LNCaP clone FGC (cell line): Measurements from ENCODE around the gene ASXL3.

Experiments
- DNase-seq: peaks from one replicate; pipeline ENCODE4 v3.0.0-alpha.2; 2011; ENCODE audit warnings: low read depth
- H3K4me3 ChIP-seq: 2 replicates; pipeline ENCODE4 v1.5.1; 2011; ENCODE audit warnings: mild to moderate bottlenecking, low read depth, low read length, control low read depth
- TF ChIP-seq, protein P1 (sequence below): IDR thresholded peaks from 2 replicates; pipeline ENCODE4 v1.5.1; 2012; ENCODE audit warnings: mild to moderate bottlenecking; ENCODE audit not compliant: control insufficient read depth, insufficient read depth; ENCODE audit errors: extremely low read depth

The ASXL3 gene

DNA sequence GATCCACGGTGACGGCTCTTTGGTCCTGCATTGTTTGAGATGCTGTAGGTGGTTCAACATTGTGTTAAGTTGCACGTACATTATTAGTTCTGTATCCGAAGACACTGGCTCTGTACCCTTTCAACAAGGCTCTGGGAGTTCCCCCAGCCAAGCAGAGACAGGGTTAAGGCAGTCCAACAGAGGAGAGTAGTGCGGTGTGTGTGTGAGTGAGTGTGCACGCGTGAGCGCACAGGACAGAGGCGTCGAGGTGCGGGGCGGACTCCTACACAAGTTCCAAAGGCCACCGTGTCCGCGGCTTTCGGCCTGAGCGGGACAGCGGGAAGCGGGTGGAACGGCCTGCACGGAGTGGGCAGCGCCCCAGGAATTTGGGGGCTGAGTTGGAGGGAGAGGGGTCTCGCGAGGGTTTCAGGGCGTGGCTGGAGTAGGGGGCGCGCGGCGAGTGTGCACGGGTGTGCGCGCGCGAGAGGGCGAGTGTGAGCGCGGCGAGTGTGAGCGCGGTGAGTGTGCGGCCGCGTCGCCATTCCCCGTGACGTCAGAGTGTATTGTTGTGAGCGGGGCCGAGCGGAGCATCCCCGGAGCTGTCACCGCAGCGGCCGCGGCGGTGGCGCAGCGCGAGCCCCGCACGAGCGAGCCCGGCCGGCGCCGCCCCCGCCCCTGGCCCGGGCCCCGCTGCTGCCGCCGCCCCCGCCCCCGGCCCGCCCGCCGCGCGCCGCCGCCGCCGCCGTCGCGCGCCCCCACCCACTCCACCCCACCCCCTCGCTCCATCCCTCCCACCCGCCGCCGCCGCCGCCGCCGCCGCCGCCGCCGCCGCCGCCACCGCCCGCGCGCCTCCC lies at the start of gene ASXL3:
ASXL3 (plus strand) TSS at position 535 of the 833 bp plus-strand sequence. CDS start 413 bp downstream, outside the sequence.
- no peak for DNase-seq
- TF ChIP-seq, protein P1, sequence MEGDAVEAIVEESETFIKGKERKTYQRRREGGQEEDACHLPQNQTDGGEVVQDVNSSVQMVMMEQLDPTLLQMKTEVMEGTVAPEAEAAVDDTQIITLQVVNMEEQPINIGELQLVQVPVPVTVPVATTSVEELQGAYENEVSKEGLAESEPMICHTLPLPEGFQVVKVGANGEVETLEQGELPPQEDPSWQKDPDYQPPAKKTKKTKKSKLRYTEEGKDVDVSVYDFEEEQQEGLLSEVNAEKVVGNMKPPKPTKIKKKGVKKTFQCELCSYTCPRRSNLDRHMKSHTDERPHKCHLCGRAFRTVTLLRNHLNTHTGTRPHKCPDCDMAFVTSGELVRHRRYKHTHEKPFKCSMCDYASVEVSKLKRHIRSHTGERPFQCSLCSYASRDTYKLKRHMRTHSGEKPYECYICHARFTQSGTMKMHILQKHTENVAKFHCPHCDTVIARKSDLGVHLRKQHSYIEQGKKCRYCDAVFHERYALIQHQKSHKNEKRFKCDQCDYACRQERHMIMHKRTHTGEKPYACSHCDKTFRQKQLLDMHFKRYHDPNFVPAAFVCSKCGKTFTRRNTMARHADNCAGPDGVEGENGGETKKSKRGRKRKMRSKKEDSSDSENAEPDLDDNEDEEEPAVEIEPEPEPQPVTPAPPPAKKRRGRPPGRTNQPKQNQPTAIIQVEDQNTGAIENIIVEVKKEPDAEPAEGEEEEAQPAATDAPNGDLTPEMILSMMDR, result no peak
- H3K4me3 ChIP-seq, result peak within 1 kb of the TSS; percentile 48

DNA sequence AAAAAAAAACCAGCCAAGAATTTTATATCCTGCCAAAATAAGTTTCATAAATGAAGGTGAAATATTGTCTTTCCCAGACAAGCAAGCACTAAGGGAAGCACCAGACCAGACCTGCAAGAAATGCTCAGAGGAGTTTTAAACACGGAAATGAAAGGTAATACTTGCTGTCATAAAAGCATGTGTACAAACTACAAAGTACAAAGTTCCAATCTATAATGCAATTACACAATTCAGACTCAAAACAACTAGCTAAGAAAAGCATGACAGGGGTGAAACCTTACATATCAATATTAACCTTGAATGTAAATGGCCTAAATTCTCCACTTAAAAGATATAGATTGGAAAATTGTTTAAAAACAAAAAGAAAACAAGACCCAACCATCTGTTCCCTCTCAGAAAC lies 45.0 kb upstream of the ASXL3 start:
- TF ChIP-seq, protein P1, result no peak
- no peak overlapping the region for H3K4me3 ChIP-seq
- DNase-seq, result peak; percentile 10

DNA sequence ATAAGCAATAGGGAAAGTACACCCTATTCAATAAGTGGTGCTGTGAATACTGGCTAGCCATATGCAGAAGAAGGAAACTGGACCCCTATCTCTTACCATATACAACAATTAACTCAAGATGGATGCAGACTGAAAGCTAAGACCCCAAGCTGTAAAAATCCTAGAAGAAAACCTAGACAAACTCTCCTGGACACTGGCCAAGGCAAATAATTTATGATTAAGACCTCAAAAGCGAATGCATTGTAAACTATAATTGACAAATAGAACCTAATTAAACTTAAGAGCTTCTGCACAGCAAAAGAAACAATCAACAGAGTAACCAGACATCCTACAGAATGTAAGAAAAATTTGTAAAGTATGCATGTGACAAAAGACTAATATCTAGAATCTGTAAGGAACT lies 41.1 kb upstream of the ASXL3 start:
- no peak for DNase-seq
- H3K4me3 ChIP-seq, result no peak overlapping the region
- TF ChIP-seq, protein P1, result no peak

DNA sequence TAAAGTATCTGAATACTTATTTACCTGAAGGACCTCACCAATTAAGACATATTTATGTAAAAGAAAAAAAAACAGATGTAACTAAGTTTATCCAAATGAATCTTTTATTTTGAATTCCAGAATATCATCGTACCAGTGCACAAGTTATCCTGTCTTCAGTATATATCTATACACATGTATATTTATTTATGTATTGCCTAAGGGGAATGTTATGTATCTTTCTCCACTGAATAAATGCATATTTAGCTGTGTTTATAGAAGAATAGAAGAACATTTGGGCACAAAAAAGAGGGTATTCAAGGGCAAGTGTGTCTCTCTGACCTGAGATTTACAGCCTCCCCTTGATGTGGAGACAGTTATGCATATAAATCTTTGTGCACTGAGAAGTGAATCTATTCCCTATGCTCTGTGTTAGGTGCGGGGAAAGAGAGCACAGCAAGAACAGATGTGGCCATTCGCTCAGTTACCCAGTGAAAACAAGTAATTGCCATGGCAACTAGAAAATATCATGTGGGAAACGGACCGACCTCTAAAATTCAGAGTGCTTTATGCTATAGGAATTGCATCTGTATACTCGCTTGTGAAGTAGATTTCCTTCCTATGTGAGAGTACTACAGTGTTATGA lies 39.5 kb upstream of the ASXL3 start:
- DNase-seq, result no peak
- H3K4me3 ChIP-seq, result no peak overlapping the region
- TF ChIP-seq, protein P1, result no peak

DNA sequence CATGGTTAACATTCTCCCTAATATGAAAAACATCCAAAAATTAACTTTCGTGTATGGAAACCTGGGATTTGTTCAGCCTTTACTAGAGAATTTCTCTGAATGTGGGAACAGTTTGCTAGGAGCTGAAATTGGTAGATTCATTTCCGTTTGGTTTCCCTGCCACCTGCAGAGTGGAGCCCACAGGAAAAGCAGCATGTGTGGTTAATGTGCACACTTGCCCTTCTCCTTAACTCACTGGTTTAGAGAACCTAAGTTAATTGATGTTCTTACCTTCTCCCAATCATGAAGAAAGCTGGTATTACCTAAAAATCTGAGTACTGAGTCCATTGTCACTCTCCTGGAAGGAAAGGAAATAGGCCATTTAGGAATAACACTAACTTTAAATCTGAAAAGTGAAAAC lies 37.6 kb upstream of the ASXL3 start:
- TF ChIP-seq, protein P1, result no peak
- H3K4me3 ChIP-seq, result no peak overlapping the region
- no peak for DNase-seq

DNA sequence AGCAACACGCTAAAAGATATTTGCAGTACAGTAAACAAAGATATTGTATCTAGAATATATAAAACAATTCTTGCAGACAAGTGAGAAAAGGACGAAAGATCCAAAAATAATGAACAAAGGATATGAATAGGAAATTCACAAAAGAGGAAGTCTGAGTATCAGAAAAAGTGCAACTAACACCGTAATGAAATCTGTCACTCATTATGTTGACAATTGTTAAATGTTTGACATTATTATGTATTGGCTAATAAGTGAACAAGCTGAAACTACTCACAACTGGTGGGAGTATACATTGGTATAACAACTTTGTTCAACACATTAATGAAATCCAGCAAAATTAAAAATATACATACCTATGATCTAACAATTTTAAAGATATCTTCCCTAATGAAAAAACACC lies 36.7 kb upstream of the ASXL3 start:
- DNase-seq, result no peak
- TF ChIP-seq, protein P1, result no peak
- H3K4me3 ChIP-seq, result no peak overlapping the region

DNA sequence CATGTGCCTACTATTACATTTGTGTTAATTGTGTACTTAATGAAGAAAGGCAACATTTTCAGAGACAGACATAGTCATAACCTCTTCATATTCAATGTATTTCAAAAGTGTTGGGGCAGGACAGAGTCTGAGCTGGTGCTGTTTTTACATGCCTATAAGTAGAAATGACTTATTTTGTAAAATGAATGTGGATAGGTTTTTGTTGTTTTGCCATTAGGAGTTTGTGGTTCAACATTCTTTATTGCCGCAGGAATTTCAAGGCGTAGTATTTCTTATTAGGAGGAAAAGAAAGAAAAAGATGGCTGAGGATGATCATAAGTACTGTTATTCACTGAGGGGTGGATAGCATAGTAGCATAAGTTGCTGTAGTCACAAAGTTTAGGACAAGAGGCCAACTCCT lies 21.2 kb upstream of the ASXL3 start:
- H3K4me3 ChIP-seq, result no peak overlapping the region
- TF ChIP-seq, protein P1, result no peak

More for the DNA sequence above, 21.2 kb upstream of the ASXL3 start:
- no peak for DNase-seq
